ENCODE measurements around the gene CBX6. TPM values are rescaled to one million over a fixed set of nuclear protein-coding genes. Genes with fewer than 3 reads are reported as not detected.

The CBX6 gene
- polyA plus RNA-seq, 4 donors = 1.1 to 16.0 (median 9.5) TPM

DNA sequence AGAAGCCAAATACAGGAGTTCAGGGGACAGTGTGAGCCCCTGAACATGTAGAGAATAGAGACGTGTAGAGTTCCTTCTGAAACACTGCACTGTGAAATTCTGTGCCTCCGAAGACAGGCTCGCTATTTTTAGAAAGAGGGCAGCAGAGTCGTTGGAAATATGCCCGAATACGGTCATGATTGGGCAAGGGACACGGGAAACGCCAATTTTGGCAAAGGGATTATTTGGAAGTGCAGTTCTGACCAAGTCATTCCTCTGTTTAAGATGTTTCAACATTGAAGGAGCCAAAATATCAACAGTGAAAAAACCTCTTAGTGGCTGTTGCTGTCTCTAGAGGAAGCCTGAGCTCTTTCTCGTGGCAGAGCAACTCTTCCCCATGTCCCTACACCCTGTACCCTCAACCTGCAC, 9.5 kb upstream of the CBX6 start:
- DNase-seq (no peak), FAIRE-seq (no peak)
- Histone ChIP-seq H3K4me1 (ENCODE audit: control insufficient read depth in 3 of 3, insufficient read depth in 2 of 3, low read depth in 1 of 3, low read length in 2 of 3) (peaks cover 0 to 13% (median 0%) of the 10 kb centered on the region in 3 donors), H3K9me3 (ENCODE audit: control insufficient read depth in 2 of 2, insufficient read depth in 1 of 2, low read depth in 1 of 2, low read length in 1 of 2) (peaks cover 0 to 4% of the 10 kb centered on the region in 2 donors), H3K27ac (ENCODE audit: low read depth in 1 of 3, low read length in 2 of 3) (peak overlapping the region in 2 of 3 donors; percentile 70 to 88), H3K36me3 (ENCODE audit: control insufficient read depth in 3 of 3, insufficient read depth in 2 of 3, low read depth in 1 of 3, low read length in 3 of 3) (no peaks in the 10 kb centered on the region), H3K4me3 (ENCODE audit: low read depth in 1 of 3, low read length in 3 of 3) (no peak overlapping the region), H3K27me3 (ENCODE audit: control insufficient read depth in 3 of 3, insufficient read depth in 3 of 3, low read length in 3 of 3) (peaks cover 0 to 2% (median 0%) of the 10 kb centered on the region in 3 donors)
- 43 to 54% (median 45%) methylated on average over 9 of the region's 9 CpGs for WGBS, 3 donors

DNA sequence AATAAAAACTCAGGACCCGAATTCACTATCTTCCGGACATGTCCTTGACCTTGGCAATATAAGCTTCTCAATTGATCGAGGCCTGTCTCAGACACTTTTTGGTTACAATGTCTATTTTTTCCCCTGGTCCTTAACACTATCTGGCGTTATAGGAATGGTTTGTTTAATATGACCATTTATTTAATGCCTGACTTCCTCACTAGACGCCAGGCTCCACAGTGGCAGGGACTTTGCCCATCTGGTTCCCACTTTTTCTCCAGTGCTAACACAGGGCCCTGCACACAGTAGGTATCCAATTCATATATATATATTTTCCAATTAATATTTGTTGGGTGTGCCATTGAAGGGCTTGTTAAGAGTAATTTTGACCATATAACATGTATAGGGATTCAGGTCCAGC, 7.9 kb upstream of the CBX6 start:
- Histone ChIP-seq H3K27ac (ENCODE audit: low read depth in 1 of 3, low read length in 2 of 3) (no peak overlapping the region), H3K4me3 (ENCODE audit: low read depth in 1 of 3, low read length in 3 of 3) (no peak overlapping the region), H3K9me3 (ENCODE audit: control insufficient read depth in 2 of 2, insufficient read depth in 1 of 2, low read depth in 1 of 2, low read length in 1 of 2) (peaks cover 0 to 4% of the 10 kb centered on the region in 2 donors), H3K36me3 (ENCODE audit: control insufficient read depth in 3 of 3, insufficient read depth in 2 of 3, low read depth in 1 of 3, low read length in 3 of 3) (no peaks in the 10 kb centered on the region), H3K4me1 (ENCODE audit: control insufficient read depth in 3 of 3, insufficient read depth in 2 of 3, low read depth in 1 of 3, low read length in 2 of 3) (peaks cover 0 to 13% (median 0%) of the 10 kb centered on the region in 3 donors), H3K27me3 (ENCODE audit: control insufficient read depth in 3 of 3, insufficient read depth in 3 of 3, low read length in 3 of 3) (peaks cover 0 to 2% (median 0%) of the 10 kb centered on the region in 3 donors)
- WGBS, 3 donors = 51 to 82% (median 65%) methylated on average over 5 of the region's 5 CpGs
- FAIRE-seq (no peak), DNase-seq (no peak)

DNA sequence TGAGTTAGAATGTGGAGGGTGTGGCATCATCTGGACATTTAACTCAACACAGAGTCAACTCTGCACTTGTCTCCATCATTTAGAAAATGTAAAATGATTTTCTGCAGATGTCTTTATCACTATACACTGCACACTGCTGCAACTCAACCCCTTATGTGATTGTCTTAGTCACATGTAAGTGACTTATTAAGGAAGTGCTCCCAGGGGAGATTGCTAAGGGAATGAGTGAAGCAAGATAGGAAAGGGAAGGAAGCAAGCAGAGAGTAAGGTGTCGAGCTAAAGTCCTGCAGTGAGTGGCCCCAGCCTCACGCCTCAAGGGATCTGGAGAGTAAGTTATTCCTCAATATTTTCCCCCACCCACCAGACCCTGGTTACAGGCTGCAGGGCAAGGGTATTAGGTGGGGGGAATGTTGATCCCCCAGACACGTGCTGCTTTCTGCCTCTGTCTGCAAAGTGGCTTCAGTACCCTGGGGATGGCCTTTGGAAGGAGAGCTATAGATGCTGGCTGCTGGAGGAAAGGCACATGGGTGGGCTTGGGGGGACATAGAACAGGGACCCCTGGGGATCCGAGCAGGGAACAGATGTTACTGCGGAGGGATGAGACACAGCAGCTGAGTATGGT, 7.2 kb upstream of the CBX6 start:
- peaks cover 0 to 13% (median 0%) of the 10 kb centered on the region in 3 donors for H3K4me1 ChIP-seq (ENCODE audit: control insufficient read depth in 3 of 3, insufficient read depth in 2 of 3, low read depth in 1 of 3, low read length in 2 of 3)
- peaks cover 0 to 2% (median 0%) of the 10 kb centered on the region in 3 donors for H3K27me3 ChIP-seq (ENCODE audit: control insufficient read depth in 3 of 3, insufficient read depth in 3 of 3, low read length in 3 of 3)
- H3K36me3 ChIP-seq (ENCODE audit: control insufficient read depth in 3 of 3, insufficient read depth in 2 of 3, low read depth in 1 of 3, low read length in 3 of 3) = no peaks in the 10 kb centered on the region
- H3K9me3 ChIP-seq (ENCODE audit: control insufficient read depth in 2 of 2, insufficient read depth in 1 of 2, low read depth in 1 of 2, low read length in 1 of 2) = peaks cover 0 to 4% of the 10 kb centered on the region in 2 donors
- H3K27ac ChIP-seq (ENCODE audit: low read depth in 1 of 3, low read length in 2 of 3) = no peak overlapping the region
- DNase-seq = no peak
- H3K4me3 ChIP-seq (ENCODE audit: low read depth in 1 of 3, low read length in 3 of 3) = no peak overlapping the region
- 69 to 76% (median 75%) methylated on average over 4 to 5 of the region's 5 CpGs for WGBS, 3 donors
- no peak for FAIRE-seq

DNA sequence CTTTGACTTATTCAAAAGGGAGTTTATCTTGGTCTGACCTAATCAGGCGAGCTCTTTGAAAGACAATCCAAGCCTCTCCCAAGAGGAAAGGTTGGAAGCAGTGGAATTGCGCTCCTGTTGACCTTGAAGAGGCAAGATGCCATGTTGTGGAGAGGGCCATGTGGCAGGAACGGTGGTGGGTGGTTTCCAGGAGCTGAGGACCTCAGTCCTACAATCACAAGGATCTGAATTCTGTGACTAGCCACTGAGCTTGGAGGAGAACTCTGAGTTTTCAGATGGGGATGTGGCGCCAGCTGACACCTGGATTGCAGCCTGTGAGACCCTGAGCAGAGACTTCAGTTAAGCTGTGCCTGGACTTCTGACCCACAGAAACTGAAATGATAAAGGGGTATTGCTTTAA, 6.0 kb upstream of the CBX6 start:
- 76 to 90% (median 84%) methylated on average over 4 of the region's 4 CpGs for WGBS, 3 donors
- Histone ChIP-seq H3K36me3 (ENCODE audit: control insufficient read depth in 3 of 3, insufficient read depth in 2 of 3, low read depth in 1 of 3, low read length in 3 of 3) (no peaks in the 10 kb centered on the region), H3K9me3 (ENCODE audit: control insufficient read depth in 2 of 2, insufficient read depth in 1 of 2, low read depth in 1 of 2, low read length in 1 of 2) (peaks cover 0 to 4% of the 10 kb centered on the region in 2 donors), H3K4me1 (ENCODE audit: control insufficient read depth in 3 of 3, insufficient read depth in 2 of 3, low read depth in 1 of 3, low read length in 2 of 3) (peaks cover 0 to 16% (median 0%) of the 10 kb centered on the region in 3 donors), H3K4me3 (ENCODE audit: low read depth in 1 of 3, low read length in 3 of 3) (no peak overlapping the region), H3K27ac (ENCODE audit: low read depth in 1 of 3, low read length in 2 of 3) (no peak overlapping the region), H3K27me3 (ENCODE audit: control insufficient read depth in 3 of 3, insufficient read depth in 3 of 3, low read length in 3 of 3) (peaks cover 0 to 4% (median 0%) of the 10 kb centered on the region in 3 donors)
- no peak for FAIRE-seq
- no peak for DNase-seq

DNA sequence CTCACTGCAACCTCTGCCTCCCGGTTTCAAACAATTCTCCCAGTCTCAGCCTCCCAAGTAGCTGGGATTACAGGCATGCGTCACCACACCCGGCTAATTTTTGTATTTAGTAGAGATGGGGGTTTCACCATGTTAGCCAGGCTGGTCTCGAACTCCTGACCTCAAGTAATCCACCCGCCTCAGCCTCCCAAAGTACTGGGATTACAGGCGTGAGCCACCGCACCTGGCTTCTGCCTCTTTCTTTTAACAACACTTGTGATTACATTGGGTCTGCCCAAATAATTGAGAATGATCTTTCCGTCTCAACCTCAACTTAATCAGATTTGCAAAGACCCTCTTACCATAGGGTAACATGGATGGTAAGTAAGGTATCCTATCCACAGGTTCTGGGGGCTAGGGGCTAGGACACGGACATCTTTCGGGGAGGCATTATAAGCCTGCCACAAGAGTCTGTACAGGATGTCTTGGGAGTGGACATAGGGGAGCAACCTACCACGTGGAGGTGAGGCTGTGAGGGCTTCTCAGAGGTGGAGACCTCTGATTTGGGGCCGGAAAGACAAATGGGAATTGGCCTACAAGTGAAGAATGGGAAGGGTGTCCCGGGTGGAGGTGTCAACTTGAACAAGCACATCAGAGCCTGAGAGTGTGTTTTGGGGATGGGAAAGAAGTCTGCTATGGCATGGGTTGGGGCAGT, 2.7 kb upstream of the CBX6 start:
- H3K36me3 ChIP-seq (ENCODE audit: control insufficient read depth in 3 of 3, insufficient read depth in 2 of 3, low read depth in 1 of 3, low read length in 3 of 3) = peaks cover 0 to 6% (median 0%) of the 10 kb centered on the region in 3 donors
- DNase-seq (no peak), FAIRE-seq (no peak)
- peaks cover 0 to 4% of the 10 kb centered on the region in 2 donors for H3K9me3 ChIP-seq (ENCODE audit: control insufficient read depth in 2 of 2, insufficient read depth in 1 of 2, low read depth in 1 of 2, low read length in 1 of 2)
- H3K27ac ChIP-seq (ENCODE audit: low read depth in 1 of 3, low read length in 2 of 3) = no peak overlapping the region
- H3K4me1 ChIP-seq (ENCODE audit: control insufficient read depth in 3 of 3, insufficient read depth in 2 of 3, low read depth in 1 of 3, low read length in 2 of 3) = peaks cover 0 to 17% (median 0%) of the 10 kb centered on the region in 3 donors
- H3K4me3 ChIP-seq (ENCODE audit: low read depth in 1 of 3, low read length in 3 of 3) = no peak overlapping the region
- H3K27me3 ChIP-seq (ENCODE audit: control insufficient read depth in 3 of 3, insufficient read depth in 3 of 3, low read length in 3 of 3) = peaks cover 0 to 4% (median 3%) of the 10 kb centered on the region in 3 donors
- WGBS, 3 donors = 80 to 89% (median 81%) methylated on average over 13 of the region's 13 CpGs

DNA sequence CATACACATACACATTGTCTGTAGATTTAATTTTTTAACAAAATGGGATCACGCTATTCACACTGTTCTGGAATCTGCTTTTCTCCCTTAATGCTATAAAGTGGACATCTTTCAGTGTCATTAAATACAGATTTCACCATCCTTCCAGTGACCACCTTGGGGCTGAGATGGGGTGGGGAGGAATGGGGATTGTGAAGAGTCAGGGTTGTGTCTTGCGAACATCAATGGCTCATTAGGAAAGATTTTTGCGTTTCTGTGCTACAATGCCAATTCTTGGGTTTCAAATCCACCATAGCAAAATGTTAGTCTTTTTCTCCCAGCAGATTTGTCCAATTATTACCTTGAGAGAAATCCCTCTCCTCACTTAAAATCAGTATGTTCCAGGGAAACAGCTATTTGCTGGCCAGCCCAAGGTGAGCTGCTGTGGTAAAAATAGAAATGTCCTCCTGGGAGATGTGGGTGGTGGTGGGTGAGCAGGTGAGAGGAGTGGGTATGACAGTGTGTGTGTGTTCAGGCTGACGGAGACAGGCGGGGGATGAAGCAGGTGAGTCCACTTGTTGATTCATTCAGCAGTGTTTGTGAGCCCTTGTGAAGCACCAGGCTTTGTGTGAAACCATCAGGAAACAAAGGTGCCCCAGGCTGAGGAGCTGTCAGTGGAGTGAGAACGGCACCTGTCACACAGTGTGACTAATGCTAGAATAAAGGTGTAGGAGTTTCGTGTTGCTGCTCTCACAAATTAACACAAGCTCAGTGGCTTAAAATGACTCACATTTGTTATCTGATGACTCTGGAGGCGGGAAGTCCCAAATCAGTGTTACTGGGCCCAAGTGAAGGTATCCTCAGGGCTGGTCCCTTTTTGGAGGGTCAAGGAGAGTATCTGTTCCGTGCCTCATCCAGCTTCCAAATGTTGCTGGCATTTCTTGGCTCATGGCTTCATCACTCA, 1.7 kb upstream of the CBX6 start:
- peaks cover 0 to 4% of the 10 kb centered on the region in 2 donors for H3K9me3 ChIP-seq (ENCODE audit: control insufficient read depth in 2 of 2, insufficient read depth in 1 of 2, low read depth in 1 of 2, low read length in 1 of 2)
- peaks cover 0 to 4% (median 3%) of the 10 kb centered on the region in 3 donors for H3K27me3 ChIP-seq (ENCODE audit: control insufficient read depth in 3 of 3, insufficient read depth in 3 of 3, low read length in 3 of 3)
- peak overlapping the region in 1 of 3 donors; percentile 84 for H3K4me3 ChIP-seq (ENCODE audit: low read depth in 1 of 3, low read length in 3 of 3)
- H3K27ac ChIP-seq (ENCODE audit: low read depth in 1 of 3, low read length in 2 of 3) = peak overlapping the region in 1 of 3 donors; percentile 84
- H3K4me1 ChIP-seq (ENCODE audit: control insufficient read depth in 3 of 3, insufficient read depth in 2 of 3, low read depth in 1 of 3, low read length in 2 of 3) = peaks cover 0 to 24% (median 0%) of the 10 kb centered on the region in 3 donors
- peaks cover 0 to 15% (median 0%) of the 10 kb centered on the region in 3 donors for H3K36me3 ChIP-seq (ENCODE audit: control insufficient read depth in 3 of 3, insufficient read depth in 2 of 3, low read depth in 1 of 3, low read length in 3 of 3)
- WGBS, 3 donors = 40 to 66% (median 52%) methylated on average over 9 of the region's 9 CpGs
- DNase-seq (no peak), FAIRE-seq (no peak)

DNA sequence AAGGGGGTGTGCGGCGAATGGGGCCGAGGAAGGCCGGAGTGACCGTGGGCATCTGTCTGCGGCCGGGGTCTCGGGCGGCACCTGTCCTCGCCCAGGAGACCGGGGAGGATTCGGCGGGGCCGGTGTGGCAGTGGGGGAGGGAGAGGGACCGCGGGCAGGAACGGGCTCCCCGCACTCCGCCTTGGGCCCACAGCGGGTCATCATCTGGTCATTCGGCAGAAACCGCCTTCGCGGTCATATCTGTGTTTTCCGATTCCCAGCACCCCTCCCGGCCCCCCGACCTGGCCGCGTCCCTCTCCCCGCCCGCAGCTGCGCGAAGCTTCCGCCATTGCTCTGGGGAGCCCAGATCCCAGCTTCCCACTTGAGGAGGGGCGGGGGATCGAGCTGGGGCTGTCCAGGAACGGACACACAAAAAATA, 824 bp upstream of the CBX6 start:
- FAIRE-seq (no peak), DNase-seq (peak in 1 of 2 donors; percentile 66)
- Histone ChIP-seq H3K4me3 (ENCODE audit: low read depth in 1 of 3, low read length in 3 of 3) (peak overlapping the region; percentile 54 to 84 (median 64)), H3K27ac (ENCODE audit: low read depth in 1 of 3, low read length in 2 of 3) (peak overlapping the region; percentile 72 to 90 (median 84)), H3K4me1 (ENCODE audit: control insufficient read depth in 3 of 3, insufficient read depth in 2 of 3, low read depth in 1 of 3, low read length in 2 of 3) (peaks cover 0 to 26% (median 0%) of the 10 kb centered on the region in 3 donors), H3K36me3 (ENCODE audit: control insufficient read depth in 3 of 3, insufficient read depth in 2 of 3, low read depth in 1 of 3, low read length in 3 of 3) (peaks cover 0 to 24% (median 0%) of the 10 kb centered on the region in 3 donors), H3K27me3 (ENCODE audit: control insufficient read depth in 3 of 3, insufficient read depth in 3 of 3, low read length in 3 of 3) (peaks cover 0 to 3% (median 3%) of the 10 kb centered on the region in 3 donors), H3K9me3 (ENCODE audit: control insufficient read depth in 2 of 2, insufficient read depth in 1 of 2, low read depth in 1 of 2, low read length in 1 of 2) (peaks cover 0 to under 1% of the 10 kb centered on the region in 2 donors)
- WGBS, 3 donors = 0 to 1% (median 0%) methylated on average over 30 to 37 of the region's 37 CpGs

Data from small intestine (tissue), 7 donors.